ENCODE measurements around the gene XYLT1. TPM values are rescaled to one million over a fixed set of nuclear protein-coding genes. Genes with fewer than 3 reads are reported as not detected.

The XYLT1 gene
- total and polyA plus RNA-seq, 2 experiments from 2014 or later = 4.5 to 26.3 TPM

GRCh38 chr16:17222871-17223401 is 247.8 kb downstream of the XYLT1 start:
- Histone ChIP-seq H3K9me3 (ENCODE audit: low read depth) (no peaks in the 10 kb centered on the region), H4K20me1 (ENCODE audit: insufficient read depth) (peaks cover 13% of the 10 kb centered on the region), H3K4me3 (no peak overlapping the region), H3K27me3 (replicated peaks; ENCODE audit: insufficient read depth) (no peaks in the 10 kb centered on the region), H3K27ac (no peak overlapping the region), H3K4me1 (ENCODE audit: insufficient read depth) (peaks cover 19% of the 10 kb centered on the region), H3K9ac (no peak overlapping the region), H3K9me2 (ENCODE audit: insufficient read depth) (no peaks in the 10 kb centered on the region), H2AFZ (no peak overlapping the region), H3K36me3 (ENCODE audit: low read depth) (no peaks in the 10 kb centered on the region), H3K79me2 (ENCODE audit: insufficient read depth) (peaks cover 71% of the 10 kb centered on the region), H3F3A (ENCODE audit: insufficient read depth) (peaks cover 30% of the 10 kb centered on the region), H3K4me2 (ENCODE audit: unreplicated experiment) (no peak overlapping the region)
- WGBS, 2 experiments (ENCODE audit: low coverage in 1 of 2, low lambda C conversion rate in 2 of 2, missing lambda C conversion rate in 2 of 2) = 97 to 98% methylated on average over 12 of the region's 12 CpGs
- in situ Hi-C loops (cut with MboI) = no loop called here
- no peak for DNase-seq
- TF ChIP-seq EZH2phosphoT487 (IDR thresholded peaks at IDR 0.05; ENCODE audit: insufficient read depth, low read depth) (no peak), EZH2 (IDR thresholded peaks at IDR 0.05; ENCODE audit: insufficient read depth, poor library complexity, severe bottlenecking) (no peak)

GRCh38 chr16:17219991-17220390 is 250.8 kb downstream of the XYLT1 start:
- TF ChIP-seq EZH2phosphoT487 (IDR thresholded peaks at IDR 0.05; ENCODE audit: insufficient read depth, low read depth) (no peak), EZH2 (IDR thresholded peaks at IDR 0.05; ENCODE audit: insufficient read depth, poor library complexity, severe bottlenecking) (no peak)
- Histone ChIP-seq H3K9me3 (ENCODE audit: low read depth) (no peaks in the 10 kb centered on the region), H3K27ac (no peak overlapping the region), H3K9ac (no peak overlapping the region), H3K27me3 (replicated peaks; ENCODE audit: insufficient read depth) (no peaks in the 10 kb centered on the region), H3F3A (ENCODE audit: insufficient read depth) (peaks cover 28% of the 10 kb centered on the region), H4K20me1 (ENCODE audit: insufficient read depth) (peaks cover 7% of the 10 kb centered on the region; the same call in 1 of the 2 replicates), H3K79me2 (ENCODE audit: insufficient read depth) (peaks cover 70% of the 10 kb centered on the region), H3K4me2 (ENCODE audit: unreplicated experiment) (no peak overlapping the region), H3K36me3 (ENCODE audit: low read depth) (no peaks in the 10 kb centered on the region), H3K9me2 (ENCODE audit: insufficient read depth) (no peaks in the 10 kb centered on the region), H2AFZ (no peak overlapping the region), H3K4me3 (no peak overlapping the region), H3K4me1 (ENCODE audit: insufficient read depth) (peaks cover 7% of the 10 kb centered on the region)
- in situ Hi-C loops (cut with MboI) = no loop called here
- DNase-seq = no peak
- WGBS, 2 experiments (ENCODE audit: low coverage in 1 of 2, low lambda C conversion rate in 2 of 2, missing lambda C conversion rate in 2 of 2) = 81 to 88% methylated on average over 2 of the region's 2 CpGs

DNA sequence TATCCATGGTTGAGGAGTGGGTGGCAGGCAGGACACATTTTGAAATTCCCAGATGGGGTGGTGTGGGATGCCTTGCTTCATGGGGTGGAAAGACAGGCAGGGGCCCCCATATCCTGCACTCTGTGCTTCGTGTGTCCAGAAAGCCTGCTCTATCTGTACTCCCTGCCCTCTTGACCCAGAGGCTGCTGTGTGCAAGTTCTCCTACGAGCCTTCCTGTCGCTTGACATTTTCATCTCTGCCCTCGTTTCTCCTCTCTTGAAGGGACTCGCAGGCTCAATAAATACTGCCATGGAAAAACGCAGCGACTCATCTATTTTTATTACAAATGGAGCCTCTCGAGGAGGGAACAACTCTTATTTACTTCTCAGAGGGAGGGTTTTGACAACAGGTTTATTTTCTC is 254.8 kb downstream of the XYLT1 start:
- Histone ChIP-seq H3K36me3 (ENCODE audit: low read depth) (peaks cover 5% of the 10 kb centered on the region; the same call in 1 of the 2 replicates), H3F3A (ENCODE audit: insufficient read depth) (peaks cover 16% of the 10 kb centered on the region; the same call in 1 of the 2 replicates), H3K4me1 (ENCODE audit: insufficient read depth) (no peaks in the 10 kb centered on the region), H2AFZ (no peak overlapping the region), H4K20me1 (ENCODE audit: insufficient read depth) (no peaks in the 10 kb centered on the region), H3K9ac (no peak overlapping the region), H3K9me2 (ENCODE audit: insufficient read depth) (no peaks in the 10 kb centered on the region), H3K27me3 (replicated peaks; ENCODE audit: insufficient read depth) (no peaks in the 10 kb centered on the region), H3K27ac (no peak overlapping the region), H3K4me3 (no peak overlapping the region), H3K79me2 (ENCODE audit: insufficient read depth) (peaks cover 70% of the 10 kb centered on the region), H3K4me2 (ENCODE audit: unreplicated experiment) (no peak overlapping the region), H3K9me3 (ENCODE audit: low read depth) (no peaks in the 10 kb centered on the region)
- DNase-seq = no peak
- 78 to 81% methylated on average over 8 of the region's 8 CpGs for WGBS, 2 experiments (ENCODE audit: low coverage in 1 of 2, low lambda C conversion rate in 2 of 2, missing lambda C conversion rate in 2 of 2)
- no peak for TF ChIP-seq EZH2 (IDR thresholded peaks at IDR 0.05; ENCODE audit: insufficient read depth, poor library complexity, severe bottlenecking)
- no peak for TF ChIP-seq EZH2phosphoT487 (IDR thresholded peaks at IDR 0.05; ENCODE audit: insufficient read depth, low read depth)
- in situ Hi-C loops (cut with MboI) = no loop called here

GRCh38 chr16:17215306-17215705 is 255.5 kb downstream of the XYLT1 start:
- in situ Hi-C loops (cut with MboI) = no loop called here
- Histone ChIP-seq H3K4me1 (ENCODE audit: insufficient read depth) (no peaks in the 10 kb centered on the region), H3K9me2 (ENCODE audit: insufficient read depth) (no peaks in the 10 kb centered on the region), H3K4me2 (ENCODE audit: unreplicated experiment) (no peak overlapping the region), H3K27me3 (replicated peaks; ENCODE audit: insufficient read depth) (no peaks in the 10 kb centered on the region), H2AFZ (no peak overlapping the region), H3K79me2 (ENCODE audit: insufficient read depth) (peaks cover 65% of the 10 kb centered on the region), H3K9me3 (ENCODE audit: low read depth) (no peaks in the 10 kb centered on the region), H3F3A (ENCODE audit: insufficient read depth) (peaks cover 16% of the 10 kb centered on the region; the same call in 1 of the 2 replicates), H3K36me3 (ENCODE audit: low read depth) (peaks cover 5% of the 10 kb centered on the region; the same call in 1 of the 2 replicates), H4K20me1 (ENCODE audit: insufficient read depth) (no peaks in the 10 kb centered on the region), H3K27ac (no peak overlapping the region), H3K4me3 (no peak overlapping the region), H3K9ac (no peak overlapping the region)
- DNase-seq = no peak
- WGBS, 2 experiments (ENCODE audit: low coverage in 1 of 2, low lambda C conversion rate in 2 of 2, missing lambda C conversion rate in 2 of 2) = 81 to 82% methylated on average over 2 of the region's 2 CpGs
- TF ChIP-seq EZH2 (IDR thresholded peaks at IDR 0.05; ENCODE audit: insufficient read depth, poor library complexity, severe bottlenecking) = no peak
- no peak for TF ChIP-seq EZH2phosphoT487 (IDR thresholded peaks at IDR 0.05; ENCODE audit: insufficient read depth, low read depth)
